CD4-positive, alpha-beta T cell treated with Interleukin-4 for 1 hour (primary cell): ENCODE results near the gene CLECL1.
"Not testable (repeated sequence)": the region's sequence is repeated elsewhere in the genome, so short reads cannot be mapped to it uniquely, and the experiment has no call there.

Source experiments
- DNase-seq, 2 donors: peaks; one replicate each; pipeline ENCODE4 v3.0.0-alpha.2; 2020 to 2022

The CLECL1 gene

GRCh38 chr12:9751204-9752144 lies 18.6 kb upstream of the CLECL1 start:
- peak; percentile 91 for DNase-seq

DNA sequence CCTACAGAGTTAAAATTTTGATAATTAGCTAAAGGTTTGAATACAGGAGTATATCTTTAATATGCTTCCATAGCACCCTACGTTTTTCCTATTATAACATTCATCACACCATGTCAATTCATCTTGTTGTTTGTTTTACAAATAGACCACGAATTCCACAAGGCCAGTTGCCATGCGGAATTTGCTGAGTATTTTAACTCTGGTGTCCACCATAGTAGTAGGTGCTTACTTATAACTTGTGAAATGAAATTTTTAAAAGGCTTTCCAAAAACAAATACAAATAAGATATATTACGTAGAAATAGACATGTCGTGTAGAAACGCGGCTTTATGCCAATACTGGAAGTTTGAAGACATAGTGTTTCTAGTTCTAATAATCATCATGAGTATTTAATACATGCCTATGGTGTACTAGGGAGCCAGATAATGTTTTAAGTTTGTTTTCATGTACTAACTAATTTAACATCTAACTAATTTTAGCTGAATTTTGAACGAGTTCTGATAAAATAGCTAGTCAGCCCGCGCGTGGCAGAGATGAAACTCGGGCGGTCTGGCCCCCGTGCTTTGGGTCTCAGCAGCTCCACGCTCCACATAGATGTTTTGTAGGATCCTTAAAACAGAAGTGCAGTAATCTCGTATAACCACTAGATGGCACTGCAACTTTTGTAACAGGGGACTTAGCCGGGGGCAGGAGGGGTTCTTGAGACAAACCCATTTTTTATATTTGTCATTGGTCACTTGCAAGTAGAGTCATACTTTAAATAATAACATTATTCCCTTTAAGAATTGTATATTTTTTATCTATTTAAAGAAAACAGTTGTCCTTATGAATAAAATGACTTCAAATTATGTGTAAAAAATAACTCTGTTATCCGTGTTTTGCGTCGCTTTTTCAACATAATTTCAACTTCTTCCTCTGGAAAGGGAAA lies 17.6 kb upstream of the CLECL1 start:
- DNase-seq: peak; percentile 82 to 93

DNA sequence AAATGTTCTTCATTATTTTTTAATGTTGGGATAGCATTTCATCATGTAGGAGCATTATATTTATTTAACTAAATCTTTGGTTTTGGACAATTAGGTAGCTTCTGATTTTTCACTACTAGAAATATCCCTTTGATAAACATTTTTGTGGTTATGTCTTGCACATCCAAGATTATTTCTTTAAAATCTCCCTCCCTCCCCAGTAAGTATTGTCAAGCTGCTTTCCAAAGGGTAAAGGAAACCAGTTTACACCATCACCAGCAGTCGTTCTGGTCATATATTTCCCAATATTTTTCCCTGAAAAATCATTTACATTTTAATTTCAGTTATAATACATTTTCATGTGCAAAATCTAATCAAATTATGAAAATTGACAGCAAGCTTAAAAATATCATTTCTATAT lies 16.7 kb upstream of the CLECL1 start:
- DNase-seq: peak in 1 of 2 donors; percentile 65

- no peak for DNase-seq
These were observed 12.3 kb upstream of the CLECL1 start for GRCh38 chr12:9745199-9745598.

DNA sequence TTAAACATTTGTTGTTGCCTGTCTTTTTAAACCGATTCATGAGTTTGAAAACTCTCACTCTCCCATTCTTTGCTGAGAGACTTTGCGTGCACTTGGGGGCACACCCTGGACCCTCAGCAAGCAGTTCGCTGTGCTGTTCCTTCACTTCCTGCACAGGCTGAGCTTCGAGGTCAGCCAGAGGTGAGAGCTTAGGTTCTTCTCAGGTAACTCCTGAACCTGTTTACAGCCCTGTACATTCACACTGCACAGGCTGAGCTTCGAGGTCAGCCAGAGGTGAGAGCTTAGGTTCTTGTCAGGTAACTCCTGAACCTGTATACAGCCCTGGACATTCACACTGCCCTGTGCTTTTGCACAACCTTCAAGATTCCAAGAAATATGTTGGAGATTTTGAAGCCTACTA lies 9.8 kb upstream of the CLECL1 start:
- peak; percentile 74 to 80 for DNase-seq

- peak; percentile 92 to 93 for DNase-seq
These were observed 8.8 kb upstream of the CLECL1 start for GRCh38 chr12:9741726-9742125.

GRCh38 chr12:9740106-9740750 lies 7.3 kb upstream of the CLECL1 start:
- DNase-seq: peak; percentile 71 to 79

GRCh38 chr12:9739404-9740105 lies 6.7 kb upstream of the CLECL1 start:
- peak; percentile 39 to 65 for DNase-seq

GRCh38 chr12:9738905-9739304 lies 6.0 kb upstream of the CLECL1 start:
- DNase-seq: not testable (repeated sequence)

DNA sequence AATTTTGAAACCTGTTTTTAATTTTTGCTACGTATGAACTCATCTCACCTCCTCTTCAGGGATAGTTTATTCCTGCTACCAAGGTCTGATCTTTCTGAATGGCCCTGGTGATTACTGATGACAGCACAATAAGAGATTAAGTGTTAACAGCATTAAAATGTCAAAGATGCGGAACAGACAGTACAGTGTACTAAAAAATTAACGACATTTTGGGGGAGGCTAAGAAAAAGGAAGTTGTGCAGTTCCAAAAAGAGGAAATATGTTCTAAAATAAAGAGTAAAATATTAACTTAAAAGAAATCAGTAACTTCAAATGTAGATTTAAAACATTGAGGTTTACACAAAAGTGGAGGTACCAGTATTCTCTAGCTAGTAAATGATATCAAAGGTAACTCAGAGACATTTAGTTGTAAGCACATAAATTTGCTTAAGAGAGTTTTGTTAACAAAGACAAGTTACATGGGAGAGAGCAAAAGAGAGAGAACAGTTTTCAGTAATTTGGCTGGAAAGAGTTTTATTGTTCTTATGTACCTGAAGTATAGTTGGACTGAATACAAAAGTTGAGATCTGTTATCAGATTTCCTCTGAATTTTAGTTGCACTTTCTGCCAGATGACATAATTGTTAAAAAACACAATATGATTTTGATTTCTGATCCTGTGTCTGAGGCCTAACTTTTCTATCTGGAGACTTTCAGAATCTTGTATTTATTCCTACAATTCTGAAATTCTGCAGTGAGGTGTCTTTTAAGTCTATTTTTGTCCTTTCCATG lies 4.2 kb upstream of the CLECL1 start:
- peak in 1 of 2 donors; percentile 85 for DNase-seq

- DNase-seq: no peak
These were observed 2.7 kb upstream of the CLECL1 start for GRCh38 chr12:9735601-9736000.

DNA sequence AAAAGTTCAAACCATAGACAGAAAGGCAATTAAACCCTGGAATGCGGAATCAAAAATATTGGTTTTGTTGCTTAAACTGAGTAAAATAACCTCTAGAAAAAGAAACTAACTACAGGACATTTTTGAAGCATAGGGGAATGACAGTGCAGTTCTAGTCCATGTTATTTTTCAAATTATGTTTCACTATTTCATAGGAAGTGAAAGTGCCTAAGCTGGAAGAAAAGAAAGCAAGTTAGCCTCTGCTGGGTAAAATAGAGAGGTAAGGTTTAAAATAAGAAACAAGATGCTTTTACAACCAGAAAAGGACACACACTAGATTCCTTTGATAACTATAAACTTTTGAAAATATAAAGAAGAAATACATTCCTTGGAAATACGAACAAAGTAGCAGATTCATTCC lies 1.1 kb downstream of the CLECL1 start:
- peak in 1 of 2 donors; percentile 38 for DNase-seq

- DNase-seq: peak in 1 of 2 donors; percentile 34
These were observed 1.5 kb downstream of the CLECL1 start for GRCh38 chr12:9731393-9731792.

DNA sequence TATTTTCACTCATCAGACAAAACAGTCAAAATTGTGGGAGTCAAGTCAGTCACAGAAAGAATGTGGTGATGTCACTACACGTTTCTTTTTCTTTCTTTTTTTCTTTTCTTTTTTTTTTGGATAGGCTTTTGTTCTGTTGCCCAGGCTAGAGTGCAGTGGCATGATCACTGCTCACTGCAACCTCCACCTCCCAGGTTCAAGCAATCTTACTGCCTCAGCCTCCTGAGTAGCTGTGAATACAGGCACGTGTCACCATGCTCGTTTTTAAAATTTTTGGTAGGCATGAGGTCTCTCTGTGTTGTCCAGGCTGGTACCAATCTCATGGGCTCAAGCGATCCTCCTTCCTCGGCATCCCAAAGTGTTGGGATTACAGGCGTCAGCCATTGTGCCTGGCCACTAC lies 2.3 kb downstream of the CLECL1 start:
- DNase-seq: peak in 1 of 2 donors; percentile 32

GRCh38 chr12:9730011-9730410 lies 2.9 kb downstream of the CLECL1 start:
- DNase-seq: peak in 1 of 2 donors; percentile 36

DNA sequence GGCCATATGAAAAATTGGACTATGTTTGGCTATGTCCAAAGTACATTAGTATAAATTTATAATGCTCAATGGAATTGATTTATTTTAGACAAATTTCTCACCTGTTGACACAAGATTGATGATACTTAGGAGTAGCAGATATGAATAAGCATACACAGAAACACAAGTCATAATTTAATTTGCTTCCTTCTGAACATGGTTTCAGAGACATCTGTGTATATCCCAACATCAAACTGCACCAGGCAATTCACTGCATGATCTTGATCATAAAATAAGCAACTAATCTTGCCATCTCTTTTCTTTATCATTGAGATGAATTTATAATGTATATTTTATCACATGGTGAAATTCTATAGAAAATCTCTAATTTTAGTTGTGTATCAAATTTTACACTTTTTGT lies 3.8 kb downstream of the CLECL1 start:
- no peak for DNase-seq

GRCh38 chr12:9727813-9728212 lies 5.1 kb downstream of the CLECL1 start:
- DNase-seq: no peak

DNA sequence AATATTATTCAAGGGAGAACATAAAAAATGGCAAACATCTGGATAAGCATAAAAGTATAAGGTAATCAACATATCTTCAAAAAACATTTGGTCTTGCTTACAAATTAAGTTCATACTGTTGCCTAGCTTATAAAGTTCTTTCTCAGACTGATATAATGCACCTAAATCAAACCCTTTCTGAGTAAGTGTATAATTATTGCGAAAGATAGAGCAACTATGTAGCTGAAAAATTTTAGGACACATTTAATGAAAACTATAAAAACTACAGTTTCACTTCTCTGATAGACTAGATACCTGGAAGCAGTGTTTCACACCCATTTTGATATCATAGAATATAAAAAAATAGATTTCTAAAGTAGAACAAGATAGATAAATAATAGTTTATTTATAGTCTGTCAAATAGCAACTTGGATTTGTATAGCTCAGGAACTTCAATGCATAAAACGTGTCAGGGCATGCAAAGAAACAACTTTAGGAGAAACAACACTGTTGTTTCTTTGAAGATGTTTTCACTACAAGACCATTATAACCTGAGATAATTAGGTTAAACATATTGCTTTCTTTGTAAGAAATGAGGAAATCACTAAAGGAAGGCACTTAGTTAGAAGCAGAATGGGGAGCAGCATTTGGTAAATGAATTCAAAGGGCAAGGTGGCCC lies 7.6 kb downstream of the CLECL1 start:
- DNase-seq: no peak

DNA sequence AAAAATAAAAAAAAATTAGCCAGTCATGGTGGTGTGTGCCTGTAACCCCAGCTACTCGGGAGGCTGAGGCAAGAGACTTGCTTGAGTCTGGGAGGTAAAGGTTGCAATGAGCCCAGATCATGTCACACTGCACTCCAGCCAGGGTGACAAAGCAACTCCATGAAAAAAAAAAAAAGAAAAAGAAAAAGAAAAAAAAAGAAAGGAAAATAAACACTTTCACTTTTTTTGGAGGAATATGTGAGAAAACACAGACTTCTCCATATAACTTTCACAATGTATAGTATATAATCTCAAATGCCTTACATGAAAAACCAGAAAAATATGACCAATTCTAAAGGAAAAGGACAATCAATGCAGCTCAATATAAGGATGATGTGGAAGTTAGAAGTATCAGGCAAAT lies 8.9 kb downstream of the CLECL1 start:
- DNase-seq: no peak

DNA sequence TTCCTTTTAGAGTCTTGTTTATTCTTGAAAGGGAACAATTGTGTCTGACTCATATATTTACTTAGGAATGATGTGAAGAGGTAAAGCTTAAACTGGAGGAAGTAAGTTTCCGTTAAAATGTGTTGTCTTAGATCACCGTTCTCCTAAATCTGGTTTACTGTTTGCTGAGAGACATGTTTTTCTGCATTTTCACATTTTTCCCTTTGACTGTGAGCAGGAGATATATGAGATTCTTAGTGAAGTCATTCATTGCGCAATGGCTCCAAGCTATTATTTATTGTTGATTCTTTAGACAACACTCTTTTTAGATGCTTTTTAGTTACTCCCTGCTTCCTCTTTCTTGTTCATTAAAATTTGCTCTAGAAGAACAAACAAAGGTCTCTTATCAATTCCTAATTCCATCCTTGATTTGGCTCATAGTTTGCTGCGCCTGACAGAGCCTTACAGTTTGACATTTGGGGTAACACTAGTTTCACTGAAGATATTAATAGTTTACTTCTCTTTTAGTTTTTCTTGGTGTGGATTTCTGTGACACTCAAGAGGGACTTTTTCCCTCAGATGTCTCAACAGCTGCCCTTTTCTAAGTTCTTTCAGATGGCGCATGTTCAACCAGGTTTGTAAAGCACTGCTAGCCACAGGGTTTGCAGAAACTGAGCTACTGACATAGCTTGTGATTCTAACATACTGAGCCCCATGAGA lies 11.4 kb downstream of the CLECL1 start:
- DNase-seq: peak in 1 of 2 donors; percentile 47
